22Rv1 (cell line): ENCODE results near the gene SLCO4C1.
"Not testable (repeated sequence)": the region's sequence is repeated elsewhere in the genome, so short reads cannot be mapped to it uniquely, and the experiment has no call there.

Experiments used
- H3K27ac ChIP-seq: fragments of 450-650 bp; 2 replicates; pipeline ENCODE4 v1.5.1; 2017
- ZFX ChIP-seq: fragments of 450-650 bp; IDR thresholded peaks from 2 replicates; pipeline ENCODE4 v1.6.1; 2017; ENCODE audit warnings: antibody characterized with exemption, borderline replicate concordance
- TF ChIP-seq, protein P1 (sequence below): fragments of 450-650 bp; IDR thresholded peaks from 2 replicates; pipeline ENCODE4 v1.5.1; 2017; ENCODE audit warnings: mild to moderate bottlenecking

SLCO4C1 gene, protein sequence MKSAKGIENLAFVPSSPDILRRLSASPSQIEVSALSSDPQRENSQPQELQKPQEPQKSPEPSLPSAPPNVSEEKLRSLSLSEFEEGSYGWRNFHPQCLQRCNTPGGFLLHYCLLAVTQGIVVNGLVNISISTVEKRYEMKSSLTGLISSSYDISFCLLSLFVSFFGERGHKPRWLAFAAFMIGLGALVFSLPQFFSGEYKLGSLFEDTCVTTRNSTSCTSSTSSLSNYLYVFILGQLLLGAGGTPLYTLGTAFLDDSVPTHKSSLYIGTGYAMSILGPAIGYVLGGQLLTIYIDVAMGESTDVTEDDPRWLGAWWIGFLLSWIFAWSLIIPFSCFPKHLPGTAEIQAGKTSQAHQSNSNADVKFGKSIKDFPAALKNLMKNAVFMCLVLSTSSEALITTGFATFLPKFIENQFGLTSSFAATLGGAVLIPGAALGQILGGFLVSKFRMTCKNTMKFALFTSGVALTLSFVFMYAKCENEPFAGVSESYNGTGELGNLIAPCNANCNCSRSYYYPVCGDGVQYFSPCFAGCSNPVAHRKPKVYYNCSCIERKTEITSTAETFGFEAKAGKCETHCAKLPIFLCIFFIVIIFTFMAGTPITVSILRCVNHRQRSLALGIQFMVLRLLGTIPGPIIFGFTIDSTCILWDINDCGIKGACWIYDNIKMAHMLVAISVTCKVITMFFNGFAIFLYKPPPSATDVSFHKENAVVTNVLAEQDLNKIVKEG

DNA sequence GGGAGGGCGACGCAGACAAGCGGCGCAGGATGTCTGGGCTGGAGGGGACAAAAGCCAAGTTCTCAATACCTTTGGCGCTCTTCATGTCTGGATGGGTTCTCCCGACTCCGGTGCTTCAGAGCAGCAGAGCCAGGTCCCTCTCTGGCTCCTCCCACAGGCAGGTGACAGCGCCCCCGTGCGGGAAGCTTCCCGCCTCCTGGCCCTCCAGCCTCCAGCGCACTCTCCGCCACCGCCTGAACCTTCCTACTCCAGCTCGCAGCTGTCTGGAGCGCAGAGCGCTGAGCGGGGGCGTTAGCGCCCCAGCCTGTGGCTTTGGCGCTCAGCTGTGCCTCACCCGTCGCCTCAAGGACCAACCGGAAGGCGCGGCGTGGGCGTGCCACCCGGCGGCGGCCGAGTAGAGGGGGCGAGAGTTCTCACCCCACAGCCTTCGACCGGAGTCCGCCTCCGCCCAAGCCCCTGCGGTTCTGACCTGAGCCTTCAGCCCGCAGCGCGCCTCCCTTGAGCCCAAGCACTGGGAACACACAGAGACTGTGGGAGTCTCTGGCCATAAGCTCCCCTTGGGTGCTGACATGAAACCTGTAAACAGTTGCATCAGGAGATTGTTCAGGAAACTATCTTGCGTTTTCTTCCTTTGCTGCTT lies at the start of gene SLCO4C1:
Gene SLCO4C1 (minus strand): TSS at position 107 of the 640 bp plus-strand sequence. CDS start 22 bp downstream, at position 85.
- H3K27ac ChIP-seq = no peak within 1 kb of the TSS
- TF ChIP-seq, protein P1, sequence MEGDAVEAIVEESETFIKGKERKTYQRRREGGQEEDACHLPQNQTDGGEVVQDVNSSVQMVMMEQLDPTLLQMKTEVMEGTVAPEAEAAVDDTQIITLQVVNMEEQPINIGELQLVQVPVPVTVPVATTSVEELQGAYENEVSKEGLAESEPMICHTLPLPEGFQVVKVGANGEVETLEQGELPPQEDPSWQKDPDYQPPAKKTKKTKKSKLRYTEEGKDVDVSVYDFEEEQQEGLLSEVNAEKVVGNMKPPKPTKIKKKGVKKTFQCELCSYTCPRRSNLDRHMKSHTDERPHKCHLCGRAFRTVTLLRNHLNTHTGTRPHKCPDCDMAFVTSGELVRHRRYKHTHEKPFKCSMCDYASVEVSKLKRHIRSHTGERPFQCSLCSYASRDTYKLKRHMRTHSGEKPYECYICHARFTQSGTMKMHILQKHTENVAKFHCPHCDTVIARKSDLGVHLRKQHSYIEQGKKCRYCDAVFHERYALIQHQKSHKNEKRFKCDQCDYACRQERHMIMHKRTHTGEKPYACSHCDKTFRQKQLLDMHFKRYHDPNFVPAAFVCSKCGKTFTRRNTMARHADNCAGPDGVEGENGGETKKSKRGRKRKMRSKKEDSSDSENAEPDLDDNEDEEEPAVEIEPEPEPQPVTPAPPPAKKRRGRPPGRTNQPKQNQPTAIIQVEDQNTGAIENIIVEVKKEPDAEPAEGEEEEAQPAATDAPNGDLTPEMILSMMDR = no peak
- no peak for TF ChIP-seq ZFX

DNA sequence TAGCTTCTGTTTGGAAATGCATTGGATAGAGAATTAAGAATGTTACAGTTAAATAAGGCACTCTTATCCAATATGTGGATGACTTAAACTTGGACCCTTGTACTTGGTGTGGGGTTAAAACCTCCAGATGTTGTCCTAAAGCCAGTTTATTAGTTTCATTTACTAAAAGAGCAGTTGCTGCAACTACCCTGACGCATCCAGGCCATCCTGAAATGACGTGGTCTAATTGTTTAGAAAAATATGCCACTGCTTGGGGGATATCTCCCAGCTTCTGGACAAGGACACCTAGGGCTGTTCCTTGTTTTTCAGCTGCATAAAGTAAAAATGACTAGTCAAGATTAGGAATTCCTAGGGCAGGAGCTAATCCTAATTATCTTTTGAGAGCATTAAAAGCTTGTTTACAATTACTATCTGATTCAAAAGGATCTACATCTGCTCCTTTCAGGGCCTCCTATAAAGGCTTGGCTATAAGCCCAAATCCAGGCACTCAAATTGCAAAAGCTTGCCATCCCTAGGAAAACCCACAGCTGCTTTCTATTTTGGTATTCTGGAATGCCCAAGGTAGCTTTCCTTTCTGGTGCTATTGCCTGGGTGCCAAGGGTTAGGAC lies 45.7 kb upstream of the SLCO4C1 start:
- TF ChIP-seq, protein P1 = no peak
- no peak for TF ChIP-seq ZFX
- H3K27ac ChIP-seq = no peak overlapping the region

DNA sequence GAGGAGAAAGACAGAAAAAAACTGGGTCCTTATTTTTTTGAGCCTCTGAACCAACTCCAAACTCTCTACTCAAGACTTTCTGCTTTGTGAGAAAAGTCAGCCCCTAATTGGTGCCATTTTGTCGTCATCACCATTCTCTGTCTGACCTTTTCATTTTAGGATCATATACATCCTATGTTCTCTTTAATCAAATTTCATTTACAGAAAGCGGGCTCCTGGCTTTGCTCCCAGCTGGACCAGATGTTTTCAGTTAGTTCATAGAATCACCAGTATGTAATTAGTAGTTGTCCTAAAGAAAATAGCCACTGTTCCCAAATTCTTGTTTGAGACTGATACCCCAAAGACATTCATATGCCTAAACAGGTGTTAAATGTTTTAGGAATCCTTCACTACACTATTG lies 28.6 kb upstream of the SLCO4C1 start:
- TF ChIP-seq, protein P1 = no peak
- TF ChIP-seq ZFX = no peak

DNA sequence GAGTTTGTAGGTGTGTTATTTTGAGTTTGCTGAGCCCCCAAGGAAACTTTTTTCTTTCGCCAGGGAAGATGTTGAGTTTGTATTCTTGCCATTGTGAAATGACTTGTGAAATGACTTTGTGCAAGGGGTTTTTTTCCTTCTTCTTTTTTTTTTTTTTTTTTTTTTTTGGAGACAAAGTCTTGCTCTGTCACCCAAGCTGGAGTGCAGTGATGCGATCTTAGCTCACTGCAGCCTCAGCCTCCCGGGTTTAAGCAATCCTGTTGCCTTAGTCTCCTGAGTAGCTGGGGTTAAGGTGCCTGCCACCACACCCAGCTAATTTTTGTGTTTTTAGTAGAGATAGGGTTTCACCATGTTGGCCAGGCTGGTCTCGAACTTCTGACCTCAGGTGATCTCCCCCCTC lies 22.7 kb upstream of the SLCO4C1 start:
- H3K27ac ChIP-seq = not testable (repeated sequence)

More for the DNA sequence above, 28.6 kb upstream of the SLCO4C1 start:
- H3K27ac ChIP-seq = no peak overlapping the region

DNA sequence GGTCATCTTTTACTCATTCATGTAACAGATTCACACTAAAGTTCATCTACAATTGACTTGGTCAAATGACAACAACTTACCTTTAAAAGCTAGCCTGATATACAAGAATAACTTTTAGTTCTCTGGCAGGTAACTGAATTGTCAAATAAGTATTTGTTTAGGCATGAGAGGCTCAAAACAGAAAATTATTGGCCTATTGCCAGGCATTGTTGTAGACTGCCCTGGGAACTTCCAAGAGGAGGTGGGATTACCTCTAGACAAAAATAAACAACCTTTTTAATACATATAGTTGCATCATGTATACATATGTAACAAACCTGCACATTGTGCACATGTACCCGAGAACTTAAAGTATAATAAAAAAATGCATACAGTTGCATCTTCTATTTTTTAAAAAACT lies 18.2 kb upstream of the SLCO4C1 start:
- H3K27ac ChIP-seq = no peak overlapping the region
- TF ChIP-seq, protein P1 = no peak
- TF ChIP-seq ZFX = no peak

DNA sequence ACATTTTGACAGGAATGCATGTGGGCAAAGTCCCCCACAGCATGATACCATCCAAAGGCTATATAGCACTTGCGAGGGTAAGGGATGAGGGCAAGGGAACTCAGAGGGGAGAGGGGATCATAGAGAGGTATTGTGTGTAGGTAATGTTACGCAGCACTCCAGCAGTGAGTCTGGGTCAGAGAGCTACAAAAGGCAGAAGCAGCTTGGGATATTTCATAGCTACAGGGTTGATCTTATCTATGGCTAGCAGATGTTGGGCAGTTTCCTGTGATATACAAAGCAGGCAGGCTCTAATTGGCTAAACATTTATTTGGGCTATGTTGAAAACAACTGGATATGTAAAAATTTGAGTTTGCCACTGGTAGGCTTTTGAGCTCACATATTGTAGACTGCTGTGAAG lies 17.8 kb upstream of the SLCO4C1 start:
- TF ChIP-seq, protein P1 = no peak
- no peak for TF ChIP-seq ZFX
- H3K27ac ChIP-seq = no peak overlapping the region

DNA sequence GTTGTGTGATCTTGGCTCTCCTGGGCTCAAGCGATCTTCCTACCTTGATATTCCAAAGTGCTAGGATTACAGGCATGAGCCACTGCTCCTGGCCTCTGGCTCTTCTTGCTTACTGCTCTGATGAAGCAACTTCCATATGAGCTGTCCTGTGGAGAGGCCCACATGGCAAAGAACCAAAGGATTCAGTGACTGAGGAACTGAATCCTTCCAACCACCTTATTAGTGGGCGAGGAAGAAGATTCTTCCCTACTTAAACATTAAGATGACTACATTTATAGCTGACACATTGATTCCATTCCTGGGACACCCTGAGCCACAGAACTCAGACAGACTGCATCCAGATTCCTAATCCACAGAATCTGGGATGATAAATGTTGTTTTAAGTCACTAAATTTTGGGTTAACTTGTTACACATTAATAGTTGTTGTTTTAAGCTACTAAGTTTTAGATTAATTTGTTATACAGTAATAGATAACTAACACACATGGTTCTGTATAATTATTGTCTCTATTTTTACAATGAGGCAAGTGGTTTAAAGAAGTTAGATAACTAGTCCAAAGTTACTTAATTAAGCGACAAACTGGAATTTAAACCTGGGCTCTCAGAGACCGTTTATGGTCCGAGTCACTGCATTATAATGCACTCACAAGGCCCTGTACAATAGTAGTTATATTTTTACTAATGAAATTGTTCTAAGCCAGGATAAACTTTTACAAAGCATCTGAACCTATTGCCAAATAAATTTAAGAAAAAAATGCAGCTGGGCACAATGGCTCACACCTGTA lies 16.7 kb upstream of the SLCO4C1 start:
- TF ChIP-seq ZFX = no peak
- TF ChIP-seq, protein P1 = no peak
- H3K27ac ChIP-seq = no peak overlapping the region
